Sigmoid colon (tissue), 4 donors: ENCODE results near the gene PRKACB.

Source experiments
- EP300 ChIP-seq, 4 donors: sonication (generic); formaldehyde crosslinking; IDR thresholded peaks; one replicate each; pipeline ENCODE4 v1.6.1; 2017; ENCODE audit warnings: antibody characterized with exemption in 4 of 4
- POLR2A ChIP-seq, 2 donors: fragments of 450-650 bp; IDR thresholded peaks; one replicate each; pipeline ENCODE4 v1.6.1; 2016; ENCODE audit warnings: antibody characterized with exemption in 2 of 2, mild to moderate bottlenecking in 2 of 2, moderate library complexity in 2 of 2
- POLR2AphosphoS5 ChIP-seq, 4 donors: sonication (generic); formaldehyde crosslinking; IDR thresholded peaks; one replicate each; pipeline ENCODE4 v1.6.1; 2017; ENCODE audit warnings: antibody characterized with exemption in 4 of 4
- TF ChIP-seq, protein P1 (sequence below), 4 experiments: fragments of 450-650 bp in 3 of 4; fragments of 200-600 bp in 1 of 4; IDR thresholded peaks; one replicate each; pipeline ENCODE4 v1.5.1; 2016 to 2019; ENCODE audit warnings: antibody characterized with exemption in 4 of 4, mild to moderate bottlenecking in 3 of 4, moderate library complexity in 2 of 4

DNA sequence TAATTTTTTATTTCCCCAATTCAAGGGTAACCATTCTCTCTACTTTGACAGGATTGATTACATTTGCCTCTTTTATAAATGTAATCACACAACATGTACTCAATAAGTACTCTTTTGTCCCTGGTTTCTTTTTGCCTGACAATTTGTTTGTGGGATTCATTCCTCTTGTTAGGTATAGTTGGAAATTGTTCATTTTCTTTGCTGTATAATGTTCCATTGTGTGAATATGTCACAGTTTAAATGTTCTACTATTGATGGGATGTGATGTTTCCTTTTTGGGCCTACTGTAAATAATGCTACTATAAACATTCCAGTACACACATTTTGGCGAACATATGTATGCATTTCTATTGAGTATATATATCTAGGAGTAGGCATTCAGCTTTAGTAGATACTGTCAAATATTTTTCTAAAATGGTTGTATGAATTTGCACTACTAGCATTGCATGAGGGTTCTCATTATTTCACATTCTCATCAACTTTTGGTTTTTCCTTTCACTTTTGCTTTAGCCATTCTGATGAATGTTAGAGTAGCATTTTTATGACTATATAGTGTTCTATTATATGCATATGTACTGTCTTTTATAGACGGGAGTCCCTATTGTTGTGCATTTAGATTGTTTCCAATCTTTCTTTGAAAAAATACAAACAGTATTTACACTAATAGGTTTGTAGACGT, 35.0 kb upstream of the PRKACB start:
- TF ChIP-seq, protein P1, sequence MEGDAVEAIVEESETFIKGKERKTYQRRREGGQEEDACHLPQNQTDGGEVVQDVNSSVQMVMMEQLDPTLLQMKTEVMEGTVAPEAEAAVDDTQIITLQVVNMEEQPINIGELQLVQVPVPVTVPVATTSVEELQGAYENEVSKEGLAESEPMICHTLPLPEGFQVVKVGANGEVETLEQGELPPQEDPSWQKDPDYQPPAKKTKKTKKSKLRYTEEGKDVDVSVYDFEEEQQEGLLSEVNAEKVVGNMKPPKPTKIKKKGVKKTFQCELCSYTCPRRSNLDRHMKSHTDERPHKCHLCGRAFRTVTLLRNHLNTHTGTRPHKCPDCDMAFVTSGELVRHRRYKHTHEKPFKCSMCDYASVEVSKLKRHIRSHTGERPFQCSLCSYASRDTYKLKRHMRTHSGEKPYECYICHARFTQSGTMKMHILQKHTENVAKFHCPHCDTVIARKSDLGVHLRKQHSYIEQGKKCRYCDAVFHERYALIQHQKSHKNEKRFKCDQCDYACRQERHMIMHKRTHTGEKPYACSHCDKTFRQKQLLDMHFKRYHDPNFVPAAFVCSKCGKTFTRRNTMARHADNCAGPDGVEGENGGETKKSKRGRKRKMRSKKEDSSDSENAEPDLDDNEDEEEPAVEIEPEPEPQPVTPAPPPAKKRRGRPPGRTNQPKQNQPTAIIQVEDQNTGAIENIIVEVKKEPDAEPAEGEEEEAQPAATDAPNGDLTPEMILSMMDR (IDR thresholded peaks at IDR 0.05) = no peak
- TF ChIP-seq POLR2A (IDR thresholded peaks at IDR 0.05) (no peak), EP300 (IDR thresholded peaks at IDR 0.05) (no peak), POLR2AphosphoS5 (IDR thresholded peaks at IDR 0.05) (no peak)
